Right cardiac atrium (tissue), 5 donors: ENCODE measurements around the gene APPL1. TPM values are rescaled to one million over a fixed set of nuclear protein-coding genes. Genes with fewer than 3 reads are reported as not detected.

Source experiments
- ATAC-seq, 2 donors: fragments of 200-7000 bp; cut with Tn5 transposase; one replicate each; pipeline versions ENCODE4 v1.8.0 to v1.9.1; 2020; ENCODE audit warnings: moderate library complexity in 2 of 2, mild to moderate bottlenecking in 1 of 2
- DNase-seq, 3 donors: peaks; one replicate each; pipeline ENCODE4 v3.0.0-alpha.2; 2020
- H3K27ac ChIP-seq: one replicate; pipeline ENCODE4 v1.5.1; 2013; ENCODE audit warnings: mild to moderate bottlenecking, low read length, control low read depth, moderate library complexity
- H3K27me3 ChIP-seq: one replicate; pipeline ENCODE4 v1.6.1; 2013; ENCODE audit not compliant: control insufficient read depth, insufficient read depth
- H3K4me1 ChIP-seq: one replicate; pipeline ENCODE4 v1.6.1; 2013; ENCODE audit warnings: low read length; ENCODE audit not compliant: control insufficient read depth, insufficient read depth
- H3K4me3 ChIP-seq: one replicate; pipeline ENCODE4 v1.5.1; 2013; ENCODE audit warnings: low read length, control low read depth
- H3K9me3 ChIP-seq: one replicate; pipeline ENCODE4 v1.6.1; 2013; ENCODE audit warnings: low read length; ENCODE audit not compliant: control insufficient read depth
- WGBS: extraction: QIAGEN DNeasy Blood & Tissue Kit; methylation state at CpG from one replicate; pipeline ENCODE4 v1.1.7; 2013; 5-methylcytosine and 5-hydroxymethylcytosine counted together
- intact Hi-C, 4 donors: fragments of 100-400 bp; cut with DNase I; formaldehyde crosslinking; loops; one replicate each; pipeline versions ENCODE4 v1.11.0 to v1.14.0; 2022 to 2023
- polyA plus RNA-seq: library from polyadenylated mRNA; stranded (reverse); fragments of 200-250 nt; gene quantifications from one replicate; pipeline ENCODE4 v1.2.3, GENCODE V29; 2013
- total RNA-seq, 4 donors: library from RNA; stranded (reverse); fragmentation: NEBNext Ultra II Directional; extraction: Animal tissue kit (Norgen Biotek cat#: 25700); gene quantifications; one replicate each; pipeline ENCODE4 v1.2.1, GENCODE V29; 2021
- donor health status: healthy with polysubstance abuse.
- donor health status: DM: no; HTN: yes; CAD: no.
- donor health status: DM: no; HTN: no; CAD: no.
- donor health status: DM: no; HTN: yes; CAD: no; lungs with severe emphysema.
- donor health status: DM: yes; HTN: yes; CAD: no.

APPL1 gene
- total and polyA plus RNA-seq, 5 donors = 12.5 to 39.5 (median 37.2) TPM

DNA sequence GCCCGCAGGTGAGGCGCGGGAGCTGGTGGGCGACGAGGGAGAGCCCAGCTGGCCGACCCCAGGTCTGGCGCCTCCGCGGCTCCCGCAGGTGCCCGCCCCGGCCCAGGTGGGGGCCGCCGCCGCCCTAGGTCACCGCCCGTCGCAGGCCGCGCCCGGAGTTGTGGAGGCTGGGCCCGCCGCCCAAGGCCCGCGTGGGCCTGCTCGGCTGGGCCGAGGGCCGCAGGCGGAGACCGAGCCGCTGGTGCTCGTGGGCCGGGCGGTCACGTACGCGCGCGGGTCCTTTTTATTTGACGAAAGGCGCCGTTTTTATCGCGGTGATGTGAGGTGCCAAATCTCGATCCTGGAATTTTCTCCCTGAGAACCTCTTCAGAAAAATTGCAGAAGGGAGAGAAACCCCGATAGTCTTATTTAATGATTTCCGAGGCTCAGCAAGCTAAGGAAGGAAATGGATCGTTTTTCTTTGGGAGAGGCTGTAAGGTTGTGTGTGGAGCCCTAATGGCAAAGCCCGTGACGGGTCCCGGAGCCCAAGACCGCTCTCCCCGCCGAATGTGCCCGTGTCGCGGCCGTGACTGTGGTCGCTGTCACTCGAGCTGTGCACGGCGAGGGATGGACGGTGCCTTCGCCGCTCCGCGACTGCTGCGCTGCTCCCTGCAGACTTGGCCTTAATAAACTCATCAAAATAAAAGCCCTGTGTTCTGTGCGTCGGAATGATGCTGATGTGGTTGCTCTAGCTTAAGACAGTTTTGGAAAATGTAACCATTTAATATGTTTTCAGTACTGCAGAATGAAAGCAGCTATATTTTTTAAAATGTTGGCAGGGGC, 612 bp downstream of the APPL1 start:
- DNase-seq (peak; percentile 53 to 83 (median 78)), ATAC-seq (peak; percentile 71 to 73)
- H3K9me3 ChIP-seq = no peaks in the 10 kb centered on the region
- H3K27ac ChIP-seq = peak overlapping the region; percentile 73
- intact Hi-C loops = loop anchor here in 3 of 4 donors (5.0 to 10.0 kb wide), 3 partner anchors 126 to 233 kb away; no protein-coding TSS in a partner anchor
- WGBS = under 1% methylated on average over 70 of the region's 70 CpGs
- no peaks in the 10 kb centered on the region for H3K27me3 ChIP-seq
- no peaks in the 10 kb centered on the region for H3K4me1 ChIP-seq
- H3K4me3 ChIP-seq = peak overlapping the region; percentile 73

- DNase-seq (no peak), ATAC-seq (no peak)
- no peaks in the 10 kb centered on the region for H3K9me3 ChIP-seq
- 81% methylated on average over 2 of the region's 2 CpGs for WGBS
- H3K4me3 ChIP-seq = no peak overlapping the region
- no peaks in the 10 kb centered on the region for H3K27me3 ChIP-seq
- H3K27ac ChIP-seq = no peak overlapping the region
- intact Hi-C loops = no loop called here
- no peaks in the 10 kb centered on the region for H3K4me1 ChIP-seq
Observed at GRCh38 chr3:57230006-57230405, 2.5 kb downstream of the APPL1 start.

DNA sequence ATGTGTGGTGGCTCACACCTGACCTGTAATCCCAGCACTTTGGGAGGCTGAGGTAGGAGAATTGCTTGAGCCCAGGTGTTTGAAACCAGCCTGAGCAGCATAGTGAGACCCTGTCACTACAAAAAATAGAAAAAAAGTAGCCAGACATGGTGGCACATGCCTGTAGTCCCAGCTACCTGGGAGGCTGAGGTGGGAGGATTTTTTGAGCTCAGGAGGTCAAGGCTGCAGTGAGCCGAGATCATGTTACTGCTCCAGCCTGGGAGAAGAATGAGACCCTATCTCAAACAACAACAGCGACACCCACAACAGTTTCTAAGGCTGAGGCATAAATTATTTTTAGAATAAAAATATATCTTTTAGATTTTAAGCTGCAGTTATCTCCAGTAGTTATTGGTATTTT, 6.3 kb downstream of the APPL1 start:
- Histone ChIP-seq H3K27ac (no peak overlapping the region), H3K4me1 (no peaks in the 10 kb centered on the region), H3K9me3 (no peaks in the 10 kb centered on the region), H3K27me3 (no peaks in the 10 kb centered on the region), H3K4me3 (no peak overlapping the region)
- WGBS = 93% methylated on average over 2 of the region's 2 CpGs
- intact Hi-C loops = no loop called here
- ATAC-seq = no peak
- no peak for DNase-seq

DNA sequence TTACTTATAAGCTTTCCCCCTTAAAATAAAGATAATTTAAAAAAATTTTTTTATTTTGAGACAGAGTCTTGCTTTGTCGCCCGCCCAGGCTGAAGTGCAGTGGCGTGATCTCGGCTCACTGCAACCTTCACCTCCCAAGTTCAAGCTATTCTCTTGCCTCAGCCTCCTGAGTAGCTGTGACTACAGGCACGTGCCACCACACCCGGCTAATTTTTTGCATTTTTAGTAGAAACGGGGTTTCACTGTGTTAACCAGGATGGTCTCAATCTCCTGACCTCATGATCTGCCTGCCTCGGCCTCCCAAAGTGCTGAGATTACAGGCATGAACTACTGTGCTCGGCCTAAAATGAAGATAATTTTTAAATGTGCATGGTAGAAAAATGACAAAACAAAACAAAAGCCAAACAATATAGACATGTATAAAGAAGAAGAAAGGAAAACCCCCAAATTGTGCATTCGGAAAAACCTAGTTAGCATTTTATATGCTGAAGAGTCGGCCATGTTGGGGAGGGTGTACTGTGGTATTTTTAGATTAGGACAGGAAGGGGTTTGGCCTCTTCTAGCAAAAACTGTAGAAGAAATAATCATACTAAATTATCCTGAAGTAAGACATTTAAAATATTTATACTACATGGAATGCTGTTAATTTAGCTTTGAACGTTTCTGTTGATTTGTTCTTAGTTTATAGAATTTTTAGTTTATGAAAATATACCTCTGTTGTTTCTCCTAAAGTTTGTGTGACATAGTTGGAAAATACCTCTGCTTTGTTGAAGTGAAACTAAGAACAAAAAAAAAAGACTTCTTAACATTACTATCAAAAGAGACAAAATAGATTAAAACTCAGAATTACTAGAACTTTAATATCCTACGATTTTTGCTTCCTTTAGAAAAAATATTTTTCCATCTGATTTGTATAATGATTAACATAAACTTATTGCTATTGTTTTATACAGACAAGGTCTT, 7.4 kb downstream of the APPL1 start:
- H3K4me3 ChIP-seq = no peak overlapping the region
- no peaks in the 10 kb centered on the region for H3K9me3 ChIP-seq
- no peak for DNase-seq
- no peaks in the 10 kb centered on the region for H3K4me1 ChIP-seq
- 89% methylated on average over 13 of the region's 13 CpGs for WGBS
- H3K27me3 ChIP-seq = no peaks in the 10 kb centered on the region
- no peak for ATAC-seq
- intact Hi-C loops = no loop called here
- H3K27ac ChIP-seq = no peak overlapping the region

DNA sequence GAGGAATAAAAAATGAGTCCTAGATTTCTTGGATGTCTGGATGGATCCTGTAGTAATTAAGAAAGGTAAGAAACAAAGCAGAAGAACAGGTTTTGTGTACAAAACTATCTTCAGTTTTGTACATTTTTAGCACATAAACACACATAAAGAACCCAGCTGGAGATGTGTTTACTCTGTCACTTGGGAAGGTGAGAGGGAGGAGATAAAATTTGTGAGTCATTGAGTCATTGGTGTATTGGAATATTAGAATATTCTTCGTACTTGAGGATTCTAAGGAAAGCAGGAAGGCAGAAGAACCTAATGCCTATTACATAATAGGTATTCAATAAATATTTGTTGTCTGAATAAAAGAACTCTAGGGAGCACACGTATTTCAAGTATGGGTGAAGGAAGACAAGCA, 17.4 kb downstream of the APPL1 start:
- intact Hi-C loops = no loop called here
- no peak overlapping the region for H3K27ac ChIP-seq
- ATAC-seq (no peak), DNase-seq (no peak)
- no peaks in the 10 kb centered on the region for H3K9me3 ChIP-seq
- 85% methylated on average over 2 of the region's 2 CpGs for WGBS
- H3K4me3 ChIP-seq = no peak overlapping the region
- no peaks in the 10 kb centered on the region for H3K27me3 ChIP-seq
- no peaks in the 10 kb centered on the region for H3K4me1 ChIP-seq

DNA sequence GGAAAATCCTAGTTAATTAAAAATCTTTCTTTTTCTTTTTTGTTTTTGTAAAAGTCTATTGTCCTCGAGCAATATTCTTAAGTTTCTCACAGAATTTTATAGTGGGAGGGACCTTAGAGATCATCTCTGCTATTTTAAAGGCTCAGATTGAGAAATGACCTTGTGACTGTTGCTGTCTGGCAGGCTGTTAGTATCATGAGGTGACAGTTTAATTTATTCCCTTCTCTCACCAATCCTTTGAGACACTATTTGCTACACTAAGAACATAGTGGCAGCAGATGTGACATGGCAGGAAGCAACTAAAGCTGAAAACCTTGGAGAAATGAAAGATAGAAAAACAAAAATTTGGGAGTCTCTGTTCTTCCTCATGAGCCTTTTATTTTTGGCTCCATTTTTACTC, 24.9 kb downstream of the APPL1 start:
- Histone ChIP-seq H3K27me3 (no peaks in the 10 kb centered on the region), H3K9me3 (no peaks in the 10 kb centered on the region), H3K4me3 (no peak overlapping the region), H3K27ac (no peak overlapping the region), H3K4me1 (no peaks in the 10 kb centered on the region)
- WGBS = 53% methylated on average over 1 of the region's 1 CpG
- peak in 1 of 2 donors; percentile 53 for ATAC-seq
- intact Hi-C loops = no loop called here
- no peak for DNase-seq

- H3K27me3 ChIP-seq = no peaks in the 10 kb centered on the region
- intact Hi-C loops = no loop called here
- WGBS = 57% methylated on average over 3 of the region's 3 CpGs
- no peaks in the 10 kb centered on the region for H3K9me3 ChIP-seq
- peak overlapping the region; percentile 78 for H3K27ac ChIP-seq
- ATAC-seq (peak; percentile 51 to 75), DNase-seq (no peak)
- H3K4me3 ChIP-seq = no peak overlapping the region
- H3K4me1 ChIP-seq = no peaks in the 10 kb centered on the region
Observed at GRCh38 chr3:57256844-57257243, 29.3 kb downstream of the APPL1 start.

DNA sequence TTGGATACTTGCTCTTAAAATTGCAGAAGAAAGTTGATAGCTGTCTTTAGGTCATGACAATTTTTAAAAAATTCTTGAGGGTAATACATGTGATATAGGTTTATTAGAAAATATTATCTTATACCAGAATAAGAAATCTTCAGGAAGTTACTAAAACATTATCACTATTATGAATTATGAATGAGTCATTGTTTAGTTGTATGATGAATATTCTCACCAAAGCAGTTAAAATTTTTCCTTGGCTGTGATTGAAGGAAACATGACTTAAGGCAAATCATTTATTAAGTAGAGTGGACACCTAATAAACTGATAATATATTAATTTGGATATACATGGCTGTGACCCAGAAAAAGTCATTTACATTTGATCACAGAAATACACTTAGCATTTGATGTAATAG, 30.1 kb downstream of the APPL1 start:
- Histone ChIP-seq H3K27ac (no peak overlapping the region), H3K9me3 (no peaks in the 10 kb centered on the region), H3K4me1 (no peaks in the 10 kb centered on the region), H3K4me3 (no peak overlapping the region), H3K27me3 (no peaks in the 10 kb centered on the region)
- no peak for ATAC-seq
- DNase-seq = no peak
- intact Hi-C loops = no loop called here

DNA sequence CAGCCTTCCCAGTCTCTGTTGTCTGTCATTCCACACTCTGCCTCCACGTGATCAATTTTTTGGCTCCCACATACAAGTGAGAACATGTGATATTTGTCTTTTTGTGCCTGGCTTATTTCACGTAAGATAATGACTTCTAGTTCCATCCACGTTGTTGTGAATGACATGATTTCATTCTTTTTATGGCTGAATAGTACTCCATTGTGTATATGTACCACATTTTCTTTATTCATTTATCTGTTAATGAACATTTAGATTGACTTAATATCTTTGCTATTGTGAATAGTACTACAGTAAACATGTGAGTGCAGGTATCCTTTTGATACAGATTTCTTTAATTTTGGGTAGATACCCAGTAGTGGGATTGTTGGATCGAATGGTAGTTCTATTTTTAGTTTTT, 33.6 kb downstream of the APPL1 start:
- no peak for ATAC-seq
- intact Hi-C loops = no loop called here
- WGBS = 91% methylated on average over 4 of the region's 4 CpGs
- Histone ChIP-seq H3K4me1 (no peaks in the 10 kb centered on the region), H3K27ac (no peak overlapping the region), H3K27me3 (no peaks in the 10 kb centered on the region), H3K4me3 (no peak overlapping the region), H3K9me3 (no peaks in the 10 kb centered on the region)
- DNase-seq = no peak

DNA sequence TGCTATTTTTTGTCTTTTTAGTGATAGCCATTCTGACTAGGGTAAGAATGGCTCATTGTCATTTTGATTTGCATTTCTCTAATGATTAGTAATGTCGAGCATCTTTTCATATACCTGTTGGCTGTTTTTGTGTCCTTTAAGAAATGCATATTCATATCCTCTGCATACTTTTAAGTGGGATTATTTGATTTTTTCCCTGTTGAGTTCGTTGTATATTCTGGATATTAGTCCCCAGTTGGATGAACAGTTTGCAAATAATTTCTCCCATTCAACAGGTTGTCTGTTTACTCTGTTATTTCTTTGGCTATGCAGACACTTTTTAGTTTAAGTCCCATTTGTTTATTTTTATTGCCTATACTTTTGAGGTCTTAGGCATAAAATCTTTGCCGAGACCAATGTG, 34.4 kb downstream of the APPL1 start:
- DNase-seq (no peak), ATAC-seq (no peak)
- Histone ChIP-seq H3K9me3 (no peaks in the 10 kb centered on the region), H3K4me3 (no peak overlapping the region), H3K27me3 (no peaks in the 10 kb centered on the region), H3K27ac (no peak overlapping the region), H3K4me1 (no peaks in the 10 kb centered on the region)
- intact Hi-C loops = no loop called here
- WGBS = 98% methylated on average over 3 of the region's 3 CpGs

DNA sequence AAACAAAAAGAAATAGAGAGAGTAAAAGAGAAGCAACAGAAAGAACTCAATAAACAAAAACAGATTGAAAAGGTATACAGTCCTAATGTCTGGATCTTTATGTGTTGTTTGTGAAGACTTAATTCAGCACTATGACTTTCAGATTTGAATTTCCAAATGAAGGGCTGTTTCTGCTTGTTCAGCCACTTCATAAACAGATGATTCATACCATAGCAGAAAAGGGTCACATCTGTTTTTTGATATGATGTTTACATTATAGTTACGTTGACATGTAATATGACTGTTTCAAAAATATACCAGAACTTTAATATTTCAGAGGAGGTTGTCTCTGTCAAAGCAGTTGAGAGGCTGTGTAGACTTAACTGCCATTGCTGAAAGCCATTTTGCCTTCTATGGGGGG, 40.9 kb downstream of the APPL1 start:
- Histone ChIP-seq H3K27ac (no peak overlapping the region), H3K4me1 (no peaks in the 10 kb centered on the region), H3K9me3 (no peaks in the 10 kb centered on the region), H3K27me3 (no peaks in the 10 kb centered on the region), H3K4me3 (no peak overlapping the region)
- 91% methylated on average over 1 of the region's 1 CpG for WGBS
- ATAC-seq (no peak), DNase-seq (no peak)
- intact Hi-C loops = no loop called here
